HUES48 (cell line): ENCODE data around the gene PDE4B.

Experiments used
- H3K27ac ChIP-seq: one replicate; pipeline ENCODE4 v1.7.0; 2013; ENCODE audit warnings: low read depth, low read length, inconsistent platforms
- H3K27me3 ChIP-seq: 2 replicates; pipeline ENCODE4 v1.6.1; 2013; ENCODE audit warnings: mild to moderate bottlenecking, low read length; ENCODE audit not compliant: control insufficient read depth, insufficient read depth
- H3K36me3 ChIP-seq: 2 replicates; pipeline ENCODE4 v1.6.1; 2013; ENCODE audit warnings: low read length; ENCODE audit not compliant: control insufficient read depth, insufficient read depth
- H3K4me1 ChIP-seq: 2 replicates; pipeline ENCODE4 v1.6.1; 2013; ENCODE audit warnings: mild to moderate bottlenecking, low read length; ENCODE audit not compliant: control insufficient read depth, insufficient read depth
- H3K4me3 ChIP-seq: 2 replicates; pipeline ENCODE4 v1.5.1; 2013; ENCODE audit warnings: mild to moderate bottlenecking, low read depth, low read length
- H3K9ac ChIP-seq: 2 replicates; pipeline ENCODE4 v1.6.1; 2013; ENCODE audit warnings: mild to moderate bottlenecking, low read depth, low read length, moderate library complexity
- H3K9me3 ChIP-seq: 2 replicates; pipeline ENCODE4 v1.6.1; 2013; ENCODE audit warnings: low read length; ENCODE audit not compliant: control insufficient read depth, insufficient read depth

Gene PDE4B

GRCh38 chr1:66271904-66272254, 479.2 kb downstream of the PDE4B start:
- Histone ChIP-seq H3K4me3 (no peak overlapping the region; the same call in 1 of the 2 replicates), H3K27ac (no peak overlapping the region), H3K9me3 (no peaks in the 10 kb centered on the region), H3K4me1 (peaks cover 19% of the 10 kb centered on the region), H3K36me3 (no peaks in the 10 kb centered on the region), H3K27me3 (no peaks in the 10 kb centered on the region), H3K9ac (no peak overlapping the region)

GRCh38 chr1:66273656-66274055, 481.0 kb downstream of the PDE4B start:
- H3K27ac ChIP-seq = no peak overlapping the region
- H3K9me3 ChIP-seq = no peaks in the 10 kb centered on the region
- H3K4me1 ChIP-seq = peaks cover 24% of the 10 kb centered on the region
- no peak overlapping the region for H3K4me3 ChIP-seq
- H3K9ac ChIP-seq = no peak overlapping the region
- no peaks in the 10 kb centered on the region for H3K36me3 ChIP-seq
- no peaks in the 10 kb centered on the region for H3K27me3 ChIP-seq

GRCh38 chr1:66274634-66275033, 481.9 kb downstream of the PDE4B start:
- peaks cover 19% of the 10 kb centered on the region for H3K4me1 ChIP-seq
- no peaks in the 10 kb centered on the region for H3K9me3 ChIP-seq
- no peak overlapping the region for H3K27ac ChIP-seq
- no peaks in the 10 kb centered on the region for H3K36me3 ChIP-seq
- no peaks in the 10 kb centered on the region for H3K27me3 ChIP-seq
- H3K4me3 ChIP-seq = no peak overlapping the region
- no peak overlapping the region for H3K9ac ChIP-seq

GRCh38 chr1:66275083-66275482, 482.4 kb downstream of the PDE4B start:
- no peak overlapping the region for H3K27ac ChIP-seq
- no peak overlapping the region for H3K4me3 ChIP-seq
- peaks cover 19% of the 10 kb centered on the region for H3K4me1 ChIP-seq
- H3K9ac ChIP-seq = no peak overlapping the region
- H3K27me3 ChIP-seq = no peaks in the 10 kb centered on the region
- H3K36me3 ChIP-seq = no peaks in the 10 kb centered on the region
- no peaks in the 10 kb centered on the region for H3K9me3 ChIP-seq

GRCh38 chr1:66275601-66276023, 482.9 kb downstream of the PDE4B start:
- Histone ChIP-seq H3K9me3 (no peaks in the 10 kb centered on the region), H3K27ac (no peak overlapping the region), H3K27me3 (no peaks in the 10 kb centered on the region), H3K36me3 (no peaks in the 10 kb centered on the region), H3K9ac (no peak overlapping the region), H3K4me3 (no peak overlapping the region), H3K4me1 (peaks cover 19% of the 10 kb centered on the region)

- Histone ChIP-seq H3K9me3 (no peaks in the 10 kb centered on the region), H3K4me1 (peaks cover 18% of the 10 kb centered on the region), H3K9ac (no peak overlapping the region), H3K4me3 (no peak overlapping the region), H3K36me3 (no peaks in the 10 kb centered on the region), H3K27ac (no peak overlapping the region), H3K27me3 (no peaks in the 10 kb centered on the region)
Measured at GRCh38 chr1:66276218-66276617, 483.5 kb downstream of the PDE4B start.

GRCh38 chr1:66278260-66279021, 485.7 kb downstream of the PDE4B start:
- Histone ChIP-seq H3K36me3 (no peaks in the 10 kb centered on the region), H3K27me3 (no peaks in the 10 kb centered on the region), H3K9ac (no peak overlapping the region), H3K4me3 (no peak overlapping the region), H3K27ac (no peak overlapping the region), H3K9me3 (no peaks in the 10 kb centered on the region), H3K4me1 (peaks cover 9% of the 10 kb centered on the region)

GRCh38 chr1:66281808-66282207, 489.1 kb downstream of the PDE4B start:
- no peak overlapping the region for H3K4me3 ChIP-seq
- no peaks in the 10 kb centered on the region for H3K36me3 ChIP-seq
- no peak overlapping the region for H3K27ac ChIP-seq
- H3K9me3 ChIP-seq = no peaks in the 10 kb centered on the region
- peaks cover 9% of the 10 kb centered on the region for H3K4me1 ChIP-seq
- no peaks in the 10 kb centered on the region for H3K27me3 ChIP-seq
- H3K9ac ChIP-seq = no peak overlapping the region

- Histone ChIP-seq H3K27me3 (no peaks in the 10 kb centered on the region), H3K4me1 (peaks cover 9% of the 10 kb centered on the region), H3K9ac (no peak overlapping the region), H3K9me3 (no peaks in the 10 kb centered on the region), H3K4me3 (no peak overlapping the region), H3K36me3 (no peaks in the 10 kb centered on the region), H3K27ac (no peak overlapping the region)
Measured at GRCh38 chr1:66282343-66282852, 489.7 kb downstream of the PDE4B start.

GRCh38 chr1:66282891-66283621, 490.4 kb downstream of the PDE4B start:
- Histone ChIP-seq H3K4me1 (peaks cover 9% of the 10 kb centered on the region), H3K36me3 (no peaks in the 10 kb centered on the region), H3K4me3 (no peak overlapping the region), H3K9me3 (no peaks in the 10 kb centered on the region), H3K9ac (no peak overlapping the region), H3K27me3 (no peaks in the 10 kb centered on the region), H3K27ac (no peak overlapping the region)

- Histone ChIP-seq H3K27me3 (no peaks in the 10 kb centered on the region), H3K4me1 (peaks cover 4% of the 10 kb centered on the region), H3K9ac (no peak overlapping the region), H3K9me3 (no peaks in the 10 kb centered on the region), H3K36me3 (no peaks in the 10 kb centered on the region), H3K4me3 (no peak overlapping the region), H3K27ac (no peak overlapping the region)
Measured at GRCh38 chr1:66283622-66284041, 490.9 kb downstream of the PDE4B start.
